Gastroesophageal sphincter (tissue), 4 donors: ENCODE results near the gene PPARG. TPM values are rescaled to one million over a fixed set of nuclear protein-coding genes. Genes with fewer than 3 reads are reported as not detected.
A peak's percentile ranks its signal among the peaks of the same experiment; 100 is the strongest.

Source experiments
- ATAC-seq: fragments of 150-250 bp; one replicate; pipeline ENCODE4 v1.9.1; 2016; ENCODE audit warnings: mild to moderate bottlenecking, moderate library complexity
- H3K27ac ChIP-seq, 4 donors: fragments of 200-600 bp; sonication (generic) in 3 of 4; 1 replicate in 3 of 4; 2 replicates in 1 of 4; pipeline ENCODE4 v1.5.1; 2016 to 2019
- H3K27me3 ChIP-seq: fragments of 200-600 bp; sonication (generic); one replicate; pipeline ENCODE4 v1.5.1; 2019
- H3K36me3 ChIP-seq, 2 donors: fragments of 200-600 bp; sonication (generic); one replicate each; pipeline ENCODE4 v1.5.1; 2019; ENCODE audit warnings: control low read depth in 1 of 2
- H3K4me1 ChIP-seq, 3 donors: fragments of 200-600 bp; sonication (generic); 1 replicate in 2 of 3; 2 replicates in 1 of 3; pipeline ENCODE4 v1.5.1; 2016 to 2019; ENCODE audit warnings: control low read depth in 2 of 3
- H3K4me3 ChIP-seq, 2 donors: fragments of 200-600 bp; sonication (generic); one replicate each; pipeline ENCODE4 v1.5.1; 2019; ENCODE audit warnings: mild to moderate bottlenecking in 1 of 2, moderate library complexity in 1 of 2
- H3K9me3 ChIP-seq, 3 donors: fragments of 200-600 bp; sonication (generic); one replicate each; pipeline ENCODE4 v1.5.1; 2017 to 2019; ENCODE audit warnings: control low read depth in 2 of 3
- EP300 ChIP-seq: sonication (generic); formaldehyde crosslinking; IDR thresholded peaks from one replicate; pipeline ENCODE4 v1.6.1; 2017; ENCODE audit warnings: antibody characterized with exemption, mild to moderate bottlenecking
- POLR2A ChIP-seq, 2 donors: fragments of 450-650 bp; IDR thresholded peaks; one replicate each; pipeline ENCODE4 v1.6.1; 2017; ENCODE audit warnings: antibody characterized with exemption in 2 of 2, mild to moderate bottlenecking in 2 of 2, moderate library complexity in 1 of 2
- POLR2AphosphoS5 ChIP-seq: sonication (generic); formaldehyde crosslinking; IDR thresholded peaks from one replicate; pipeline ENCODE4 v1.6.1; 2017; ENCODE audit warnings: antibody characterized with exemption
- WGBS, 2 donors: methylation state at CpG; one replicate each; pipeline ENCODE4 v1.1.5; 2018; ENCODE audit warnings: low coverage in 1 of 2; 5-methylcytosine and 5-hydroxymethylcytosine counted together
- total RNA-seq, 4 donors: library from RNA; depleted of rRNA; stranded (reverse); fragments of >200 nt; gene quantifications; one replicate each; pipeline ENCODE4 v1.1.0, GENCODE V29; 2016
- TF ChIP-seq, protein P1 (sequence below), 4 experiments: fragments of 200-600 bp in 2 of 4; fragments of 450-650 bp in 2 of 4; sonication (generic) in 1 of 4; IDR thresholded peaks; one replicate each; pipeline ENCODE4 v1.5.1; 2017 to 2019; ENCODE audit warnings: antibody characterized with exemption in 4 of 4, mild to moderate bottlenecking in 2 of 4, moderate library complexity in 2 of 4

The PPARG gene
- total RNA-seq, 4 donors from 2014 or later = 3.9 to 14.9 (median 9.3) TPM

DNA sequence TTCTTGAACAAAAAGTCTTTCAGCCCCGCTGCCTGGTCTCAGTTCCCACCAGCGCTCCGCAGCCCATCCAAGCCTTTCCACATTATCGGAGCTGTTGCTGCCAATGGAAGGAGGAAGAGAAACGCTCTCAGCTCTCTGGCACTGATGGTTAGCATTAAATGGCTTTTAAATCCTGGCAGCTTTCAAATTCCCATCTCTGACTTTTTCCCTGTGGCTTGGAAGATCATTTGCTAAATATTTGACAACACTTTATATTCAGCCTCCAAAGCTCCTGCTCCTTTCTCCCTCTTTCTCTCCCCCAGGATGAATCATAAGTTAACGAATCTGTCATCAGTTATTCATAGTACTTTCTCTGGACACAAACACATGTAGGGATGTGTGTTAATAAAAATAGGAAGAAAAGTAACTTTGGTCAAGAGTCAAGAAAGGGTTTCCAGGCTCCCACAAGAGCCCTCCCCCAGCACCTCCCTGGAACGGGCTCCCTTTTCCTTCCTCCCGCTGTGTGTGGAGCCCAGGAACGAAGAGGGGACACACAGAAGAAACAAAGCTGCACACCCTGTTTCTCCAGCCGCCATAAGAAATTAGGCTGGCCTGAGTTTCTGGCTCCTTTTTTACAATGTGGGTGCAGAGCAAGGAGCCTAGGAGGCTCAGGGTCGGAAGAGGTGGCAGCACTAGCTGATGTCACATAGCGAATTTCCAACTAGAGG lies 147.8 kb downstream of the PPARG start:
- 26 to 80% methylated on average over 1 to 8 of the region's 12 CpGs for WGBS, 2 donors
- Histone ChIP-seq H3K4me3 (no peak overlapping the region), H3K27ac (peak overlapping the region in 2 of 4 donors; percentile 31 to 48)

DNA sequence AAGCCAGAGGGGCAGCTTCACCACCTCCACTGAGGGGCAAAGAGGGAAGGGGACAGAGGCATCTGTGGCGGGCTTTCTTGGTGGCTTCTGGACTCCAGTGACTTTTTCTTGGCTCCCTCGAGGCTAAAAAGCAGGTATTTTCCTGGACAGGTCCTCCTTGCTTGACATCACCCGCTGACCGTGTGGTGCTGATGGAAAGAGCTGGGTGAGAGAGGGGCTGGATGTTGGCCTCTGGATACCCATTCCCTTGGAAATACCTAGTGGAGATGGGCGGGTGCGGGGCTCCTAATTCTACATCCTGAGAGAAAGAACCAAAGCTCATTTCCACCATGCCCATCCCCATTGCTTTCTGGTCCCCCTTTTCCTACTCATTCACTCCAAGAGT lies 148.3 kb downstream of the PPARG start:
- no peak for ATAC-seq
- Histone ChIP-seq H3K4me1 (peaks cover 0 to 19% (median 0%) of the 10 kb centered on the region in 3 donors), H3K27me3 (peaks cover 22% of the 10 kb centered on the region), H3K36me3 (no peaks in the 10 kb centered on the region), H3K4me3 (no peak overlapping the region), H3K9me3 (no peaks in the 10 kb centered on the region), H3K27ac (peak overlapping the region in 1 of 4 donors; percentile 48)
- TF ChIP-seq, protein P1, sequence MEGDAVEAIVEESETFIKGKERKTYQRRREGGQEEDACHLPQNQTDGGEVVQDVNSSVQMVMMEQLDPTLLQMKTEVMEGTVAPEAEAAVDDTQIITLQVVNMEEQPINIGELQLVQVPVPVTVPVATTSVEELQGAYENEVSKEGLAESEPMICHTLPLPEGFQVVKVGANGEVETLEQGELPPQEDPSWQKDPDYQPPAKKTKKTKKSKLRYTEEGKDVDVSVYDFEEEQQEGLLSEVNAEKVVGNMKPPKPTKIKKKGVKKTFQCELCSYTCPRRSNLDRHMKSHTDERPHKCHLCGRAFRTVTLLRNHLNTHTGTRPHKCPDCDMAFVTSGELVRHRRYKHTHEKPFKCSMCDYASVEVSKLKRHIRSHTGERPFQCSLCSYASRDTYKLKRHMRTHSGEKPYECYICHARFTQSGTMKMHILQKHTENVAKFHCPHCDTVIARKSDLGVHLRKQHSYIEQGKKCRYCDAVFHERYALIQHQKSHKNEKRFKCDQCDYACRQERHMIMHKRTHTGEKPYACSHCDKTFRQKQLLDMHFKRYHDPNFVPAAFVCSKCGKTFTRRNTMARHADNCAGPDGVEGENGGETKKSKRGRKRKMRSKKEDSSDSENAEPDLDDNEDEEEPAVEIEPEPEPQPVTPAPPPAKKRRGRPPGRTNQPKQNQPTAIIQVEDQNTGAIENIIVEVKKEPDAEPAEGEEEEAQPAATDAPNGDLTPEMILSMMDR (IDR thresholded peaks at IDR 0.05) = no peak
- no peak for TF ChIP-seq POLR2AphosphoS5
- no peak for TF ChIP-seq POLR2A (IDR thresholded peaks at IDR 0.05)
- no peak for TF ChIP-seq EP300
- 89 to 100% methylated on average over 2 to 3 of the region's 6 CpGs for WGBS, 2 donors

More for the DNA sequence above, 147.8 kb downstream of the PPARG start:
- ATAC-seq = peak; percentile 21
- no peaks in the 10 kb centered on the region for H3K9me3 ChIP-seq
- peaks cover 18% of the 10 kb centered on the region for H3K27me3 ChIP-seq
- H3K4me1 ChIP-seq = peaks cover 0 to 19% (median 0%) of the 10 kb centered on the region in 3 donors
- TF ChIP-seq, protein P1 (IDR thresholded peaks at IDR 0.05) = no peak
- peak; percentile 9 for TF ChIP-seq POLR2AphosphoS5
- H3K36me3 ChIP-seq = no peaks in the 10 kb centered on the region

DNA sequence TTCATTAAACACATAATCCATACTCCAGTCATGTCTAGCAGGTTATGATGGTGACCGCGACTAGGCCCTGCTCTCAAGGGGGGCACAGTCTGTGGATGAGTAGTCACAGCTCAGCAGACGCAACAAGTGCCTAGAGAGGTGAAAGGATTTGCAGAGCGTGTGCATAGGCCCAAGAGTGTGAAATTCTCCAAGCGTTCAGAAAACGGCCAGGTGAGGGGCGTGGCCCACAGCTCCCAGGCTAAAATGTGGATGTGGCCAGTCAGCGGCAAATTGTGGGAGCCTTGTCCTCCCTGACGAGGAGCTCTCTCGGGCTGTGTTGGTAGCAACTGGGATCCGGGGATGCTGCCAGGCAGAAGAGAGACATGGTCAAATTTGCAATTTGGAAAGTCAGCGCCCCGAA lies 149.0 kb downstream of the PPARG start:
- H3K4me1 ChIP-seq = peaks cover 0 to 19% (median 0%) of the 10 kb centered on the region in 3 donors
- ATAC-seq = no peak
- peaks cover 26% of the 10 kb centered on the region for H3K27me3 ChIP-seq
- TF ChIP-seq POLR2A (IDR thresholded peaks at IDR 0.05) = no peak
- no peak for TF ChIP-seq POLR2AphosphoS5
- TF ChIP-seq EP300 = no peak
- TF ChIP-seq, protein P1 (IDR thresholded peaks at IDR 0.05) = no peak
- H3K9me3 ChIP-seq = no peaks in the 10 kb centered on the region
- no peak overlapping the region for H3K4me3 ChIP-seq
- H3K36me3 ChIP-seq = no peaks in the 10 kb centered on the region
- 88 to 91% methylated on average over 8 to 10 of the region's 13 CpGs for WGBS, 2 donors
- no peak overlapping the region for H3K27ac ChIP-seq

DNA sequence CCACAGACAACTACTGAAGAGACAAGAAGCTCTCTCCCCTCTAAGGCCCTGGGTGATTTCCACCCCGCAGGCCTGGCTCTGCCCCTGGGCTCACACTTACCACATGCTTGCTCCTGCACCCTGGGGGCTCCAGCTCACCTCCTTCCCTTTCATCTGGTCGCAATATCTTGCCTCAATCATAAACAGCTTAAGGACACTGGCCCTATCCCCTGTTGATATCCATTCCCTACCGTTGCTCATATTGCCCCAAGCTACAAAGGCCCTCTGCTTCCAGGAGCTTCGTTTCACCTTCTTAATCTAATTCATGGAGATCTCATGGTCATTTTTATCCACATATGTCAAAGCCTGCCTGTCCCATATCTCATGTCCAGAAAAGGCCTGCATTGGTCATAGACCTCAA lies 149.4 kb downstream of the PPARG start:
- no peak overlapping the region for H3K4me3 ChIP-seq
- peaks cover 0 to 19% (median 0%) of the 10 kb centered on the region in 3 donors for H3K4me1 ChIP-seq
- no peak for TF ChIP-seq POLR2AphosphoS5
- no peak for TF ChIP-seq POLR2A (IDR thresholded peaks at IDR 0.05)
- WGBS, 2 donors = 83 to 100% methylated on average over 2 to 4 of the region's 4 CpGs
- H3K27ac ChIP-seq = no peak overlapping the region
- H3K27me3 ChIP-seq = peaks cover 28% of the 10 kb centered on the region
- H3K36me3 ChIP-seq = no peaks in the 10 kb centered on the region
- H3K9me3 ChIP-seq = no peaks in the 10 kb centered on the region
- no peak for ATAC-seq

DNA sequence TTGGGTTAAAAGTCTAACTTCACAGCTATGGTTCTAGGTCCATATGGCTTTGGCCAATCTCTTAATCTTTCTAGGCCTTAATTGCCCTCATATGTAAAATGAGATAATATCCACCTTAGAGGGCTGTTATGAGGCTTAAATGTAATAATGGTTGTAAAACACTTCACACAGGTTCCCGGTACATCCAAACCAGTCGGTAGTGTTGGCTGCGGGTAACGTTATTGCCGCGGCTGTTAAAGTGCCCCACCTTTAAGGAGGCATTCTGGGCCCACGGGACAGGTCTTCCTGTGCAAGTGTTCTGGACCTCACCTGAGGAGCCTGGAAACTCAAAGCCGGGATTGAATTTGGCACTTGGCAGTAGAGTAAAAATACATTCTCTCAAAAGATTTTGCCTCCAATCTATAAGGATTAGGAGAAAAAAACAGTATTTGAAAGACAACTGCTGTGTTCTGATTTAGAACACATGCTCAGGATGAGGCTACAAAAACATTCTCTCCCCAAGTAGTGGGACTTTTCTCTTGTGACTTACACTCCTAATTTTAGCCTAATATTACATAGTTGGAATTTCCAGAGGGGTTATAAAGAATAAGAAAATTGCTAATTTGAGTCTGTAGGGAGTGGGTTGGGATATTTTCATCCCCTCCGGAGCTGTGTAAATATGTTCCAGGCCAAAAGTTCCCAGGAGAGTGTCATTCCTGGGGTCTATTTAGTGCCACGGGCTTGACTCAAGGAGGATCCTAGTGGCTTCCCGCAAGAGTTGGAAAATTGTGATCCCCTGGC lies 150.5 kb downstream of the PPARG start:
- Histone ChIP-seq H3K4me3 (no peak overlapping the region), H3K27ac (no peak overlapping the region), H3K9me3 (no peaks in the 10 kb centered on the region), H3K4me1 (peaks cover 0 to 19% (median 0%) of the 10 kb centered on the region in 3 donors), H3K36me3 (no peaks in the 10 kb centered on the region), H3K27me3 (peaks cover 38% of the 10 kb centered on the region)
- 68 to 80% methylated on average over 3 to 5 of the region's 11 CpGs for WGBS, 2 donors
- ATAC-seq = no peak
- no peak for TF ChIP-seq POLR2AphosphoS5
- no peak for TF ChIP-seq EP300
- TF ChIP-seq, protein P1 (IDR thresholded peaks at IDR 0.05) = no peak
- no peak for TF ChIP-seq POLR2A (IDR thresholded peaks at IDR 0.05)
